Stomach (tissue), 4 donors: ENCODE measurements around the gene SLIT1.

Source experiments
- CTCF ChIP-seq, 7 experiments: fragments of 450-650 bp in 4 of 7; fragments of 200-600 bp in 3 of 7; sonication (generic) in 3 of 7; IDR thresholded peaks; one replicate each; pipeline ENCODE4 v1.5.1; 2016 to 2019; ENCODE audit warnings: antibody characterized with exemption in 7 of 7, control low read depth in 2 of 7, mild to moderate bottlenecking in 1 of 7
- EP300 ChIP-seq: sonication (generic); formaldehyde crosslinking; IDR thresholded peaks from one replicate; pipeline ENCODE4 v1.6.1; 2017; ENCODE audit warnings: antibody characterized with exemption
- POLR2A ChIP-seq, 4 donors: fragments of 450-650 bp; IDR thresholded peaks; one replicate each; pipeline ENCODE4 v1.6.1; 2016; ENCODE audit warnings: antibody characterized with exemption in 4 of 4, control low read depth in 2 of 4, mild to moderate bottlenecking in 1 of 4, moderate library complexity in 1 of 4
- POLR2AphosphoS5 ChIP-seq, 3 donors: sonication (generic); formaldehyde crosslinking; IDR thresholded peaks; one replicate each; pipeline ENCODE4 v1.6.1; 2016; ENCODE audit warnings: antibody characterized with exemption in 3 of 3

- TF ChIP-seq EP300 (no peak), CTCF (IDR thresholded peaks at IDR 0.05) (no peak), POLR2A (IDR thresholded peaks at IDR 0.05) (no peak), POLR2AphosphoS5 (IDR thresholded peaks at IDR 0.05) (no peak)
These were observed 120.6 kb downstream of the SLIT1 start for GRCh38 chr10:97065128-97065527.
